RWPE1 (cell line): ENCODE results near the gene KCNMA1.

Experiments
- CTCF ChIA-PET: fragments of 350-600 bp; sonication (Branson Sonifier 250); formaldehyde crosslinking; extraction: SDS; loops from one replicate; lab custom pipeline; 2021; lab: Yijun Ruan, JAX
- POLR2A ChIA-PET: fragments of 400-600 bp; formaldehyde crosslinking; extraction: SDS; loops from one replicate; lab custom pipeline; 2020; ENCODE audit warnings: antibody characterized with exemption; ENCODE audit not compliant: low non-redundant PET; lab: Yijun Ruan, JAX
- DNase-seq: peaks from one replicate; pipeline ENCODE4 v3.0.0; 2012; ENCODE audit warnings: low spot score
- H3K27ac ChIP-seq: fragments of 450-650 bp; 2 replicates; pipeline ENCODE4 v1.5.1; 2017
- CTCF ChIP-seq: fragments of 450-650 bp; conservative IDR thresholded peaks from 2 replicates; pipeline ENCODE4 v1.5.1; 2017; ENCODE audit warnings: low read depth, mild to moderate bottlenecking

Gene KCNMA1

GRCh38 chr10:77339166-77339565 lies 298.4 kb downstream of the KCNMA1 start:
- H3K27ac ChIP-seq = no peak overlapping the region
- TF ChIP-seq CTCF = no peak
- no peak for DNase-seq
- ChIA-PET POLR2A (no interaction called here), CTCF (interaction anchor here (0.6 to 1.9 kb wide), 3 partner anchors 51 to 708 kb away, joined by 3 to 5 read pairs (median 4); no protein-coding TSS in a partner anchor)

- CTCF ChIA-PET = interaction anchor here (0.6 to 1.9 kb wide), 5 partner anchors 10 to 374 kb away, joined by 3 to 5 read pairs (median 3); no protein-coding TSS in a partner anchor
- no peak overlapping the region for H3K27ac ChIP-seq
- TF ChIP-seq CTCF = no peak
- DNase-seq = no peak
- POLR2A ChIA-PET = no interaction called here
Observed at GRCh38 chr10:77338143-77338542, 299.5 kb downstream of the KCNMA1 start.

- CTCF ChIA-PET = interaction anchor here (0.6 kb wide), 1 partner anchor 1566 kb away, joined by 4 read pairs; no protein-coding TSS in a partner anchor
- DNase-seq = no peak
- TF ChIP-seq CTCF = no peak
- no peak overlapping the region for H3K27ac ChIP-seq
- POLR2A ChIA-PET = no interaction called here
Observed at GRCh38 chr10:77334501-77334900, 303.1 kb downstream of the KCNMA1 start.

- no peak for DNase-seq
- no peak for TF ChIP-seq CTCF
- CTCF ChIA-PET = interaction anchor here (0.5 to 0.6 kb wide), 2 partner anchors 89 to 1565 kb away, joined by 3 to 4 read pairs; no protein-coding TSS in a partner anchor
- no peak overlapping the region for H3K27ac ChIP-seq
- POLR2A ChIA-PET = interaction anchor here (0.7 kb wide), 1 partner anchor 795 kb away, joined by 3 read pairs; no protein-coding TSS in a partner anchor
Observed at GRCh38 chr10:77333610-77334340, 303.8 kb downstream of the KCNMA1 start.

GRCh38 chr10:77332256-77332655 lies 305.4 kb downstream of the KCNMA1 start:
- ChIA-PET POLR2A (no interaction called here), CTCF (no interaction called here)
- no peak for TF ChIP-seq CTCF
- H3K27ac ChIP-seq = no peak overlapping the region
- no peak for DNase-seq

GRCh38 chr10:77328272-77328816 lies 309.3 kb downstream of the KCNMA1 start:
- ChIA-PET POLR2A (interaction anchor here (0.9 kb wide), 1 partner anchor 28 kb away, joined by 3 read pairs; no protein-coding TSS in a partner anchor), CTCF (no interaction called here)
- DNase-seq = peak; percentile 45
- TF ChIP-seq CTCF = no peak
- no peak overlapping the region for H3K27ac ChIP-seq
